NCI-H226 (cell line): ENCODE data around the gene QKI.
A peak's percentile ranks its signal among the peaks of the same experiment; 100 is the strongest.

Source experiments
- DNase-seq: peaks from one replicate; pipeline ENCODE4 v3.0.0-alpha.2; 2015

Gene QKI

GRCh38 chr6:163392533-163392932, 22.0 kb upstream of the QKI start:
- peak; percentile 77 for DNase-seq

GRCh38 chr6:163393923-163394322, 20.6 kb upstream of the QKI start:
- no peak for DNase-seq

- DNase-seq: no peak
Measured at GRCh38 chr6:163394659-163395058, 19.9 kb upstream of the QKI start.

GRCh38 chr6:163395122-163395830, 19.2 kb upstream of the QKI start:
- no peak for DNase-seq

- no peak for DNase-seq
Measured at GRCh38 chr6:163395831-163396185, 18.7 kb upstream of the QKI start.

- DNase-seq: no peak
Measured at GRCh38 chr6:163397326-163397725, 17.2 kb upstream of the QKI start.

- no peak for DNase-seq
Measured at GRCh38 chr6:163398115-163398514, 16.4 kb upstream of the QKI start.

GRCh38 chr6:163398815-163399214, 15.7 kb upstream of the QKI start:
- no peak for DNase-seq

- DNase-seq: no peak
Measured at GRCh38 chr6:163400509-163400908, 14.0 kb upstream of the QKI start.

- no peak for DNase-seq
Measured at GRCh38 chr6:163401039-163401885, 13.3 kb upstream of the QKI start.

GRCh38 chr6:163402616-163403015, 11.9 kb upstream of the QKI start:
- no peak for DNase-seq

GRCh38 chr6:163404825-163405265, 9.7 kb upstream of the QKI start:
- DNase-seq: no peak

GRCh38 chr6:163405412-163406309, 8.9 kb upstream of the QKI start:
- DNase-seq: no peak

- DNase-seq: no peak
Measured at GRCh38 chr6:163406366-163406765, 8.2 kb upstream of the QKI start.

GRCh38 chr6:163406830-163407229, 7.7 kb upstream of the QKI start:
- no peak for DNase-seq

GRCh38 chr6:163408352-163408991, 6.0 kb upstream of the QKI start:
- no peak for DNase-seq

GRCh38 chr6:163409712-163410111, 4.8 kb upstream of the QKI start:
- DNase-seq: no peak

- DNase-seq: no peak
Measured at GRCh38 chr6:163412341-163412740, 2.2 kb upstream of the QKI start.

- no peak for DNase-seq
Measured at GRCh38 chr6:163412801-163413344, 1.6 kb upstream of the QKI start.

GRCh38 chr6:163413345-163414116, 987 bp upstream of the QKI start:
- DNase-seq: peak; percentile 82

- DNase-seq: no peak
Measured at GRCh38 chr6:163414946-163415619, 565 bp downstream of the QKI start.
